ENCODE measurements around the gene ZC2HC1C. TPM values are rescaled to one million over a fixed set of nuclear protein-coding genes. Genes with fewer than 3 reads are reported as not detected.
A peak's percentile ranks its signal among the peaks of the same experiment; 100 is the strongest.
"Not testable (repeated sequence)": the region's sequence is repeated elsewhere in the genome, so short reads cannot be mapped to it uniquely, and the experiment has no call there.

Gene ZC2HC1C
- total and polyA plus RNA-seq, 5 donors from 2014 or later: 0.49 to 0.99 (median 0.88) TPM; not detected in 1

GRCh38 chr14:75127474-75127820 lies 58.0 kb downstream of the ZC2HC1C start:
- ATAC-seq (ENCODE audit: low read depth in 2 of 2): peak in 1 of 2 donors; percentile 3
- Mint-ChIP-seq H3K27ac (peak overlapping the region; percentile 98), H3K4me3 (peak overlapping the region; percentile 91 to 99 (median 96)), H3K4me1 (peaks cover 28 to 45% (median 36%) of the 10 kb centered on the region in 4 donors)
- Histone ChIP-seq H3K4me3 (ENCODE audit: low read depth, low read length) (peak overlapping the region; percentile 90), H3K4me1 (ENCODE audit: control insufficient read depth, insufficient read depth, low read length, poor library complexity, severe bottlenecking) (peaks cover 32% of the 10 kb centered on the region), H3K27ac (ENCODE audit: insufficient read depth, low read length, poor library complexity, severe bottlenecking) (peak overlapping the region; percentile 95)
- H3K27me3 Mint-ChIP-seq; H3K9me3 ChIP-seq (ENCODE audit: control insufficient read depth in 2 of 2, low read length in 2 of 2); H3K9me3 Mint-ChIP-seq; H3K27me3 ChIP-seq (ENCODE audit: control insufficient read depth, insufficient read depth, low read length); H3K36me3 ChIP-seq (ENCODE audit: control insufficient read depth, insufficient read depth, low read length); H3K36me3 Mint-ChIP-seq; DNase-seq: not testable (repeated sequence)

GRCh38 chr14:75127903-75128595 lies 58.6 kb downstream of the ZC2HC1C start:
- no peaks in the 10 kb centered on the region for H3K27me3 ChIP-seq (ENCODE audit: control insufficient read depth, insufficient read depth, low read length)
- Mint-ChIP-seq H3K27me3 (no peaks in the 10 kb centered on the region), H3K36me3 (peaks cover 8% of the 10 kb centered on the region), H3K27ac (peak overlapping the region; percentile 10 to 98 (median 90)), H3K9me3 (no peaks in the 10 kb centered on the region), H3K4me1 (peaks cover 31 to 48% (median 39%) of the 10 kb centered on the region in 4 donors), H3K4me3 (peak overlapping the region; percentile 91 to 99 (median 96))
- H3K36me3 ChIP-seq (ENCODE audit: control insufficient read depth, insufficient read depth, low read length): peaks cover 4% of the 10 kb centered on the region
- peak overlapping the region; percentile 90 for H3K4me3 ChIP-seq (ENCODE audit: low read depth, low read length)
- peaks cover 32% of the 10 kb centered on the region for H3K4me1 ChIP-seq (ENCODE audit: control insufficient read depth, insufficient read depth, low read length, poor library complexity, severe bottlenecking)
- H3K9me3 ChIP-seq (ENCODE audit: control insufficient read depth in 2 of 2, low read length in 2 of 2): no peaks in the 10 kb centered on the region
- no peak overlapping the region for H3K27ac ChIP-seq (ENCODE audit: insufficient read depth, low read length, poor library complexity, severe bottlenecking)
- ATAC-seq (ENCODE audit: low read depth in 2 of 2) (no peak), DNase-seq (peak in 1 of 3 donors; percentile 6)

GRCh38 chr14:75128596-75128990 lies 59.2 kb downstream of the ZC2HC1C start:
- no peaks in the 10 kb centered on the region for H3K27me3 Mint-ChIP-seq
- Histone ChIP-seq H3K36me3 (ENCODE audit: control insufficient read depth, insufficient read depth, low read length) (peaks cover 9% of the 10 kb centered on the region), H3K27me3 (ENCODE audit: control insufficient read depth, insufficient read depth, low read length) (no peaks in the 10 kb centered on the region), H3K4me1 (ENCODE audit: control insufficient read depth, insufficient read depth, low read length, poor library complexity, severe bottlenecking) (peaks cover 32% of the 10 kb centered on the region), H3K27ac (ENCODE audit: insufficient read depth, low read length, poor library complexity, severe bottlenecking) (no peak overlapping the region), H3K9me3 (ENCODE audit: control insufficient read depth in 2 of 2, low read length in 2 of 2) (no peaks in the 10 kb centered on the region), H3K4me3 (ENCODE audit: low read depth, low read length) (no peak overlapping the region)
- no peak for ATAC-seq (ENCODE audit: low read depth in 2 of 2)
- no peak overlapping the region for H3K27ac Mint-ChIP-seq
- no peak for DNase-seq
- peaks cover 12% of the 10 kb centered on the region for H3K36me3 Mint-ChIP-seq
- H3K4me3 Mint-ChIP-seq: peak overlapping the region in 2 of 4 donors; percentile 3 to 28
- peaks cover 29 to 47% (median 38%) of the 10 kb centered on the region in 4 donors for H3K4me1 Mint-ChIP-seq
- H3K9me3 Mint-ChIP-seq: no peaks in the 10 kb centered on the region

Other genes with a start within 250 kb of the ZC2HC1C start
- gene PROX2, start 193.5 kb upstream of the ZC2HC1C start, total RNA-seq: not detected
- under 1 TPM in 1 of 4 donors, not detected in 3; 0.21 TPM for gene PROX2, start 193.5 kb upstream of the ZC2HC1C start, polyA plus RNA-seq
- gene DLST, start 187.7 kb upstream of the ZC2HC1C start, total RNA-seq: 122 TPM
- 10 to 100 TPM in 2 of 4 donors, 1 to 10 TPM in 2; 8.1 to 11.7 (median 10.2) TPM for gene DLST, start 187.7 kb upstream of the ZC2HC1C start, polyA plus RNA-seq
- gene RPS6KL1, start 146.4 kb upstream of the ZC2HC1C start, total RNA-seq: 4.5 TPM
- 1 to 10 TPM in 2 of 4 donors, under 1 TPM in 2; 0.27 to 3.4 (median 1.4) TPM for gene RPS6KL1, start 146.4 kb upstream of the ZC2HC1C start, polyA plus RNA-seq
- not detected for gene PGF, start 114.0 kb upstream of the ZC2HC1C start, total RNA-seq
- gene PGF, start 114.0 kb upstream of the ZC2HC1C start, polyA plus RNA-seq: under 1 TPM in 1 of 4 donors, not detected in 3; 0.44 TPM
- gene EIF2B2, start 66.7 kb upstream of the ZC2HC1C start, total RNA-seq: 24.2 TPM
- gene EIF2B2, start 66.7 kb upstream of the ZC2HC1C start, polyA plus RNA-seq: 10 to 100 TPM; 39.9 to 61.6 (median 49.8) TPM
- gene MLH3, start 18.2 kb upstream of the ZC2HC1C start, total RNA-seq: 18.9 TPM
- 10 to 100 TPM in 2 of 4 donors, 1 to 10 TPM in 2; 7.2 to 14.8 (median 10.9) TPM for gene MLH3, start 18.2 kb upstream of the ZC2HC1C start, polyA plus RNA-seq
- 21.9 TPM for gene ACYP1, start 5.6 kb upstream of the ZC2HC1C start, total RNA-seq
- gene ACYP1, start 5.6 kb upstream of the ZC2HC1C start, polyA plus RNA-seq: 10 to 100 TPM; 17.0 to 27.5 (median 20.0) TPM
- gene NEK9, start 57.4 kb downstream of the ZC2HC1C start, total RNA-seq: 58.4 TPM
- gene NEK9, start 57.4 kb downstream of the ZC2HC1C start, polyA plus RNA-seq: 10 to 100 TPM; 10.8 to 14.4 (median 12.6) TPM
- gene TMED10, start 107.0 kb downstream of the ZC2HC1C start, total RNA-seq: 128 TPM
- 100 to 1,000 TPM; 238 to 265 (median 250) TPM for gene TMED10, start 107.0 kb downstream of the ZC2HC1C start, polyA plus RNA-seq
- 1,673 TPM for gene FOS, start 209.2 kb downstream of the ZC2HC1C start, total RNA-seq
- gene FOS, start 209.2 kb downstream of the ZC2HC1C start, polyA plus RNA-seq: 100 to 1,000 TPM in 2 of 4 donors, 10 to 100 TPM in 2; 56.8 to 145 (median 104) TPM

All from CD4-positive, CD25-positive, alpha-beta regulatory T cell (primary cell).